NCI-H1930 (cell line): ENCODE measurements around the gene STIM1.
"Not testable (repeated sequence)": the region's sequence is repeated elsewhere in the genome, so short reads cannot be mapped to it uniquely, and the experiment has no call there.

Source experiments
- DNase-seq, 2 experiments: peaks; one replicate each; lab custom pipeline; 2025; lab: John Stamatoyannopoulos, UW

Gene STIM1

GRCh38 chr11:3854977-3855807 is at the start of gene STIM1:
STIM1 (plus strand) TSS chr11:3855664; CDS start chr11:3856271, 607 bp downstream.
- peak; percentile 88 to 92 for DNase-seq

GRCh38 chr11:3807909-3808860 is 47.3 kb upstream of the STIM1 start, which contains the start of gene PGAP2:
PGAP2 (plus strand) TSS chr11:3808560; CDS start chr11:3811260, 2,700 bp downstream.
- peak; percentile 30 to 52 for DNase-seq

- DNase-seq = no peak
Measured at GRCh38 chr11:3808861-3809623, 46.4 kb upstream of the STIM1 start.

- no peak for DNase-seq
Measured at GRCh38 chr11:3809624-3809928, 45.9 kb upstream of the STIM1 start.

- DNase-seq = no peak
Measured at GRCh38 chr11:3810446-3810845, 45.0 kb upstream of the STIM1 start.

- DNase-seq = no peak
Measured at GRCh38 chr11:3810951-3811350, 44.5 kb upstream of the STIM1 start.

GRCh38 chr11:3814832-3815231 is 40.6 kb upstream of the STIM1 start:
- not testable (repeated sequence) for DNase-seq

GRCh38 chr11:3815845-3816244 is 39.6 kb upstream of the STIM1 start:
- DNase-seq = no peak

GRCh38 chr11:3816673-3817072 is 38.8 kb upstream of the STIM1 start:
- DNase-seq = no peak

- no peak for DNase-seq
Measured at GRCh38 chr11:3817181-3817800, 38.2 kb upstream of the STIM1 start.

- DNase-seq = no peak
Measured at GRCh38 chr11:3820971-3821370, 34.5 kb upstream of the STIM1 start.

- no peak for DNase-seq
Measured at GRCh38 chr11:3822312-3822711, 33.2 kb upstream of the STIM1 start.

GRCh38 chr11:3823303-3823702 is 32.2 kb upstream of the STIM1 start:
- DNase-seq = no peak

- DNase-seq = no peak
Measured at GRCh38 chr11:3823762-3824506, 31.5 kb upstream of the STIM1 start.

GRCh38 chr11:3824714-3825472 is 30.6 kb upstream of the STIM1 start:
- DNase-seq = peak; percentile 32 to 42

GRCh38 chr11:3825473-3826154 is 29.9 kb upstream of the STIM1 start:
- DNase-seq = no peak

GRCh38 chr11:3826721-3827120 is 28.7 kb upstream of the STIM1 start:
- DNase-seq = no peak

- no peak for DNase-seq
Measured at GRCh38 chr11:3827434-3828186, 27.9 kb upstream of the STIM1 start.

GRCh38 chr11:3830088-3830487 is 25.4 kb upstream of the STIM1 start:
- no peak for DNase-seq
